Inflammatory macrophage (primary cell): ENCODE results near the gene PLCB1.

ENCODE experiments used
- DNase-seq, 2 donors: peaks; one replicate each; pipeline ENCODE4 v3.0.0-alpha.2; 2020 to 2022

PLCB1 gene

DNA sequence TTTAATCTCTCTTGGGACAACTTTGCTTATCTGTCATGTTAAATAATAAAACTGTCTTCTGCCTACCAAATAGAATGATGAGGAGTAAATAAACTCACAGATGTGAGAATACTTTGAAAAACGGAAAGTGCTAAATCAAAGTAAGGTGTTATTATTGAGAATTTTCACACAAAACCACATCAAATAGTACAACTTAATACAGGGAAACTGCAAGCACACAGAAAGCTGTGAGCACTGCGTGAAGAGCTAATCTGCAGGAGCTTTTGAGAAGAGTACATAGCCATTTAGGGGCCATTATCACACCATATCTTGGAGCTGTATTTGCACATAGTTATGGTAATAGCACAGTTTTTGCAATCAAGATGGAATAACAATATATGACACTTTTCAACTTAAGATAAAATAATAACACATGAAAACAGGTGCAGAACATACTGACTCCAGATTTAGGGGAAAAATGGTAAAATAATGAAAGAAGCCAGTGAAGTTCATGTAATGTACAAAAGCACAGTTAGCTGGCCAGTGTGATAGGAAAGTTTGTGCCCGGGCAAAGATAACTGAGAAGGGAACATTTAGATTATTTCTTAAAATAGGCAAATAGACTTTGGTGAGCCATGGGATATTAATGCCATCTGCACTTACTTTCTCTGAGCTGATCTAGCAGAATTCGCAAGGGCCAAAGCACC lies 538.3 kb downstream of the PLCB1 start:
- DNase-seq = no peak

DNA sequence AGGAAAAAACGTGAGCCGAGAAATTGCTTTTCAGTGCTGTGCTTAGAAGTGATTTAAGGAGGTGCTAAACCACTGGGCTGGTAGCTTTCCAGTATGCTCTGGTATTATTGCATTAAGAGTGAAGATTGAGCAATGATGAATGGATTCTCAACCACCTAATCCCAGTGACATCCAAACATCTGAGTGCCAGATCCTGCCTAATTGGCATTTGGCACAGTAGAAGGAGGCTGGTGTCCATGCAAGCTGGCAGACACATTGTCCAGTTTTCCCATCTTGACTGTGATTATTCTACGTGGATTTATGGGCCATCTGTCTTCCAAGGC lies 538.8 kb downstream of the PLCB1 start:
- DNase-seq = no peak

DNA sequence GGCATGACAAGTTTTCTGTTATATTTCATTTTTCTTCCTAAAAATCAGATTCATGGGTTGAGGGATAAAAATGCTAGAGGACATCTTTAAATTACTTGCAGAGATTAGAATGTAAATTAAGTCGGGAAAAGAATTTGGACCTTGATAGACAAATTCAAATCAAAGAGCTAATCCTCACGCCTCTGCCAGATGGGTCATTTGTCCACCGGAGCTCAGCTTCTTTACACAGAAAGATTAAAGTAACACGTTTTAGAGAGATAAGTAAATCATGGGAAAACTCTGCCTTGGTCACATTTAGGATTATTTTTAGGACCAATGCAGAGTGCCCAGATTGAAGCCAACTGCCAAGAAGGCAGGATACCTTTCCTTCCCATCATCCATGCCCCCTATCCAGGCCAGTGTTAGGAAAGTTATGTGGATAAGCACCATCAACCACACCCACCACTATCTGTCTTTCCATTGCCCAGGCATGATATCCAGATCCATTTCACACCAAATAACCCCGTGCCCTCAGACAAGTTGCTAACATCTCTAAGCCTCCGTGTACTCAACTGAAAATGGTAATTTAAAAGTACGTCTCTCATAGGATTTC lies 539.4 kb downstream of the PLCB1 start:
- DNase-seq = no peak

DNA sequence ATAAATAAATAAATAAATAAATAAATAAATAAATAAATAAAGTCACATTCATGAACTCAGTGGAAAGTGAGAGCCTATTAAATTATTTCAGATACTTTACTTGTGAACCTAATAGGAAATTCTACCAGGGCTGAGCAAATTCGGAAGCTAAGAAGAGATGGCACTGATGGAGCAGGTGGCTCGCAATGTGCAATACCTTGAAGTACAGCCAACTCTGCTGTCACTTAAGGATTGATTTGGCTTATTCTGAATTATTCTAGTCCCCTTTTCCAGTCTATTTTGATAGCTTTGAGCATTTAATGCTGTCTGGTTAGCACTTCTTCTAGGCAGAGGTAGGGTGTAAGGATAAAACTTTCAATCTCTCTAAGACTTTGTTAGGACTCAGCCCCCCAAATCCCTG lies 541.0 kb downstream of the PLCB1 start:
- DNase-seq = no peak

DNA sequence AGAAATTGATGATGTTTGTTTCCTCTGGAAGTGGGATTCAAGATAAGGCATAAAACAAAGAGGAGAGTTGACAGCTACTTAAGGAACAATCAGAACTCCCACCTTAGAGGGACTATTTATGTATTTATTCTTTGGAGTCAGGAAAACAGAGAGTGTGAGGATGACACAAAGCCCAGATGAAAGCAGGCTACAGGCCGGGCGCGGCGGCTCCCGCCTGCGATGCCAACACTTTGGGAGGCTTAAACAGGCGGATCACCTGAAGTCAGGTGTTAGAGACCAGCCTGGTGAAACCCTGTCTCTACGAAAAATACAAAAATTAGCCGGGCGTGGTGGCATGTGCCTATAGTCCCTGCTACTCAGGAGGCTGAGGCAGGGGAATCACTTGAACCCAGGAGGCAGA lies 543.8 kb downstream of the PLCB1 start:
- DNase-seq = no peak

DNA sequence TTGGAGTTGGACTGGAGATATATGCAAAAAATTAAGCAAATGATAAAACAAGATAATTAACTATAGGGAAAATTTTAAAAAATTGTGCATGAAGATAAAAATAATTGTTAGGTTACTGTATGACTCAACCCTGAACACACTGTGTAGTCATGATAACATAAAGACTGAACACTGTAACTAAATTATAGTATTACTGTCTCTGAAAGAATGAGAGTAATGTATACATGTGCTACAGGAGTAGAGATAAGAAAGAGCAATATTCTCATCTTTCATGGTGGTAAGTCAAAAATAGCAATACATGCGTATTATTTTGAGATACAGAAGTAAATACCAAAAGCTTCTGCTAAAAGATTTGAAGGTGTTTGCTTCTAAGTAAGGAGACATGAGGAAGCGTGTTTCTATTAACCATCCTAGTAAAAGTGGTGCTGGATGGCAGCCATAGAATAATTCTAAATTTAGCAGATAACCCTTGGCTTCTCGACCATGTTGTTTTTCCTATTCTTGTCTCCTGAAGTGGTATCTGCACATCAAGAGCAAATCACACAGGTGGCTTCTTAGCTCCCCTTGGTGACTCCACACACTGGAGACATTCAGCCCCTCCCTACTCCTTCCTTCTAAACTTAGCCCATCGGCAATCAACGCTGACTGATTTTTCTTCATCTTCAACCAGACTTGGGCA lies 546.2 kb downstream of the PLCB1 start:
- DNase-seq = no peak

DNA sequence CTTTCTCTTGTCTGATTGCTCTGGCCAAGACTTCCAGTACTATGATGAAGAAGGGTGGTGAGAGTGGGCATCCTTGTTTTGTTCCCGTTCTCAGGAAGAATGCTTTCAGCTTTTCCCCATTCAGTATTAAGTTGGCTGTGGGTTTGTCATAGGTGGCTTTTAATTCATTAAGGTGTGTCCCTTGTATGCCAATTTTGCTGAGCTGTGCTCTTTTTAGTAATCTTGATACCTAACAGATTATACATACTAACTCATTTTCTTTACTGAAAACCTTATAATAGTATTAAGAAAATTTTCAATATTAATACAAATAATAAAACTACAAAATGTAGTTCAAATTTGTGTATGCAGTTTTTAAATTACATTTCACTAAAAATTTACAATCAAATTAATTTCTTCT lies 557.3 kb downstream of the PLCB1 start:
- DNase-seq = no peak

DNA sequence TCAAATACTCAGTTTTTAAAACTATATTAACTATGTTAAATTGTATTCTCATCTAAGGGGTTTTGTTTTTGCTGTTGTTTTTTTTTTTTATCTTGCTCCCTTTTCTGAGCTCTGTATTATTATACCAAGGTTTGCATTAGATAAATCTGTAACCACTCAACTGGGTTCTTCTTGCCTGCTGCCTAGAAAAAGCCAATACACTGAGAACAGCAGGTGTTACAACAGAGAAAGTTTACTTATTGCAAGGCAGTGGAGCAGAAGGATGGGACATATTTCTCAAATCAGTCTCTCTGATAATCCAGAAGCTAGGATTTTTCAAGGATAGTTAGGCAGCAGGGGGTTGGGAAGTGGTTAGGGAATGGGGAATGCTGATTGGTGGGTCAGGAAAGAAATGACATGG lies 558.0 kb downstream of the PLCB1 start:
- no peak for DNase-seq

DNA sequence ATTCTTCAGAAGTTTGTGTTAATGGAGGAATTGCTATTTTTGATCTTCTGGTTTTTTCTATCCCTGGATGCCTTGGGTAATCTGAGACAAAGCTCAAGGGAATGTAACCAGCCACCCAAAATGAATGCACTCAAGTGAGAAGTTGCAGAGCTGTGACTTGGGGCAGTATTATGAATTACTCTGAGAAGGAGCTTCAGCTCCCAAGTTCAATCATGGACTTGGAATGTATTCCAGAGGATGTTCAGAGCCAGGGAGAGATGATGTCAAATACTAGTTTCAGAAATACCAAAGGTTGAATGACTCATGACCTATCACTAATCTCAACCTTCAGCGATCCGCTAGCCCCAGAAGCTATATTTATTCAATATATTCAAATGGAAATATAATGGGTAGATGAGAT lies 561.6 kb downstream of the PLCB1 start:
- no peak for DNase-seq

DNA sequence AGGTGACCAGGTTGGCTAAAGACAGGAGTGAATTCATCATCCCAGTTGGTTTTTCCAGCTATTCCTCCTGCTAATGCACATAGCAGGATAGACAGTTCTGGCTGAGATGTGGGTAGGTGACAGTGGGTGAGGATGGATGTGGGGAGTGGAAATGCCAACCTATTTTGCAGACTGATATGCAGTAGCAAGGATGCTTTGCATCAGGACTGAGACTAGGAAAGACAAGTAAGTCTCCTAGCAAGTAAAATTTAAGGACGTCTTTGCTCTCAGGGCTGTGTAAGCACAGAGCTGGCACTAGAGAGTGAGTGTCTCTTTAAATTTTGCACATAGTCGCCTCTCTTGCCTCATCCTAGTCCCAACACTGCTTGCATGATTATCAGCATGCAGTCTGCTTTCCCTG lies 568.7 kb downstream of the PLCB1 start:
- no peak for DNase-seq

DNA sequence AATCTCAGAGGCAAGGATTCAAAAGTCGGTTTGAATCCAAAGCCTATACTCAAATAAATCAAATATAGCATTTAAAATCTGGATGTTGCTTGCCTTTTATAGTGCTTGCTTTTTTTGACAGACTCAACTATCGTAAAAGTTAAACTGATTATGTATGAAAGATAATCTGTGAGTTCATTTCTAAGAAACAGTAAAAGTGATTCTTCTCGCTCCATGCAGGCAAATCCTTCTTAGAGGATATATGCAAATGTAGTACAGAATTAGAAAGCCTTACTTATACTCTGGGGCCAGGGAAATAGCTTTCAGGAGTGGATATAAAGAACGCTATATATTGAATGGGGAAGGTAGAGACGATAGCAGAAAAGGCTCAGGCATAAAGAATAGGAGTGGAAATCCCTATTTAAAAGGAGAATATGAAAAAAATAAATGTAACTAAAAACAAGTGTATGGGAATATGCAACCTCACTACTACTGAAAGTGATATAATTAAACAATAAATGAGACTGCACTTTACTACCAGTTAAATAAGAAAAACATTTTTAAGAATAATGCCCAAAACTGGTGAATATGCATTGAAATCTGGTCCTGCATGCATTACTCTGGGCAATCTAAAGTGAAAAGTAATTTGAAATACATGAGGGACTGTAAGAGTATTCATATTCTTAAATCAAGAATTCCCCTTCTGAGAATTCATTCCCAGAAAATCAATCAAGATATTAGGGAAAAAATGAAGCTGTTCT lies 575.1 kb downstream of the PLCB1 start:
- no peak for DNase-seq

DNA sequence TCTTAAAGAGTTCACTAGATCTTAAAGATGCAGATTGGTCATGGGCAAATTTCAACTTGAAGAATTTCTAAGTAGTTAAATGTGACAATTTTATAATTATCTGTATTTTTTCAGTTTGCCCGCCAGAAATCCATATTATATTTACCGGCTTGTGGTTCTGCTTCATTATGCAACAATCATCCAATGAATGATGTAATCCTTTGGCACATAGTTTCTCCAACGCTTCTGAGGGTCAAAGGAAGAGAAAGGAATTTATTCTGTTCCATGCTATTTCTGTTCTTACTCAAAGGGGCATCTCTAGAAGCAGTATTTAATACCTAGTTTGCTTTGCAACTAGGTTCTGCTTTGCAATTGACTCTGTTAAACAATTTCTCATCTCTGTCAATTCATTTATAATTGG lies 577.6 kb downstream of the PLCB1 start:
- DNase-seq = no peak

DNA sequence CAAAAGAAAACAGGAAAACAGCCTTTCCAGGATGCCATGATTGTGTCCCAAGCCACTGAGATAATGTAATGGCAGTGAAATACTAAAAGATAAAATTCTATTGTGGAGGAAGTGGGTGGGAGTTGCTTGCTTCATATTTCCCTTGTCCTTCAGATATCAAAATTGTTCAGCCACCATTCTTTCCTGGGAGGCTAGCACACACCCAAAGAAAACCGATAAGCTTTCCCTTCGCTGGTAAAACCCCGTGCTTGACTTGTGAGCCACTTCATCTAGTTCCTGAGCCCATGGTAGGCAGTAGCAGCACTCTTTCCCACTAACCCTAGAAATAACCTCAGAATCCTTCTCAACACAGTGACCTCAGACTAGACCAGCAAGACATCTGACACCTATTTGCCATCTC lies 579.4 kb downstream of the PLCB1 start:
- DNase-seq = no peak

DNA sequence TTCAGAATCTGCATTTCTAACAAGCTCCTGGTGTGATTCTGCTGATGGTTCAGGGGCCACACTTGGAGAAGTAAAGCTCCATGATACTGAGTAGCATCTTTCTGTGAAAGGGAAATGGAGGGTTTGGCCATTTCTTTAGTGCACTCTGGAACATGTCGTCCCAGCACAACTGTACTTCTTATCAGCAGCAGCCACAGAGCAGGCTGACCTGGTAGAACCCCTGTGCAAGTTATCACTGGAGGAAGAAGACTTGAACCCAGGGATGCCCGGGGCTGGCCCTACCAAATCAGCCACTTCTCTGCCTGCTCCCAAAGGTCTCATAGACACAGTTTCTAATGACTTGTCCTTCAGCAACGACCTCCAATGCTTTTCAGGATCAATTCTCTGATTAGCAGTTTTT lies 582.1 kb downstream of the PLCB1 start:
- DNase-seq = no peak

DNA sequence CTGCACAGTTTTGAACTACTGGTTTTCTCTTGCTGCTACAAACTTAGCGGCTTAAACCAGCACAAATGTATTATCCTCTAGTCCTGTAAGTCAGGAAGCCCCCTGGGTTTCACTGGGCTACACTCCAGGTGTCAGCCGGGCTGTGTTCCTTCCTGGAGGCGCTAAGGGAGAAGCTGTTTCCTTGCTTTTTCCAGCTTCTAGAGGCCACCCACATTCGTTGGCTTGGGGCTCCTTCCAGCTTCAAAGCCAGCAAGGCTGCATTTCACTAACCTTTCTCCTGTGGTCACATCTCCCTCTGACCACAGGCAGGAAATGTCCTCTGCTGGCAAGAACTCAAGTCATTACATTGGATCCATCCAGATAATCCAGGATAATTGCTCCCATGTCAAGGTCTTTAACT lies 586.2 kb downstream of the PLCB1 start:
- no peak for DNase-seq

DNA sequence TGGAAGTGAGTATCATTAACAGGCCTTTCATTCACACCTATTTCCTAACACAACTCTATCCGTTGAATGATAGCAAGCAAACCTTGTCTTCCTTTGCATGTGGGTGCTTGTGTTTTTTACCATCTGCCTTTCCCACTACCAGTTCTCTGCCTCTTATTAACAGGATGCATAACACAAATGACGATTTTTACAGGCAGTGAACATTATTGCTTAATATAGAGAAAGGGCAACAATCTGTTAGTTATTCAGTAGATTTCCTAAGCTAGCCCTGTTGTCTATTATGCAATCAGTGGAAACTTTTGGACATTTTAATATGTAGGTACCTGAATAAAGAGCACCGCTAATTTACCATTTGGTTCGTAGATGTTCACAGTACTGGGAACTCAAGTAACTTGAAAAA lies 588.0 kb downstream of the PLCB1 start:
- no peak for DNase-seq

DNA sequence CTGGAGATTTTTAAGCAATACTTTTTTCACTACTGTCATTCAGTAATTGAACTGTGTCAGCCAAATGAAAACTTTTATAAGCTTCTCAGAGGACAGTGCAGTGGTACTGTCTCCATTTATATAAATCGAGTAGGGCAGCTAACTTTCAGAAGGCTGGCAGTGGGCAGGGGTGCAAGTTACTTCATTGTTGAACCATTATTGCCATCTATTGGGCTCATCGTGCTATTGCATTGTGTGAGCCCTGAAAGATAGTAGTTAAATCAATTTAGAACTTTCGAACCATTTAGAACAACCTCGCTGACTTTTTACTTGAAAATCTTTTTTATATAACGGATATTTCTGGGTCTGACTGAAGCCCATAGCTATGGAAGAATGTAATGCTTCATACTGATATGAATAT lies 589.0 kb downstream of the PLCB1 start:
- DNase-seq = peak; percentile 48 to 63

DNA sequence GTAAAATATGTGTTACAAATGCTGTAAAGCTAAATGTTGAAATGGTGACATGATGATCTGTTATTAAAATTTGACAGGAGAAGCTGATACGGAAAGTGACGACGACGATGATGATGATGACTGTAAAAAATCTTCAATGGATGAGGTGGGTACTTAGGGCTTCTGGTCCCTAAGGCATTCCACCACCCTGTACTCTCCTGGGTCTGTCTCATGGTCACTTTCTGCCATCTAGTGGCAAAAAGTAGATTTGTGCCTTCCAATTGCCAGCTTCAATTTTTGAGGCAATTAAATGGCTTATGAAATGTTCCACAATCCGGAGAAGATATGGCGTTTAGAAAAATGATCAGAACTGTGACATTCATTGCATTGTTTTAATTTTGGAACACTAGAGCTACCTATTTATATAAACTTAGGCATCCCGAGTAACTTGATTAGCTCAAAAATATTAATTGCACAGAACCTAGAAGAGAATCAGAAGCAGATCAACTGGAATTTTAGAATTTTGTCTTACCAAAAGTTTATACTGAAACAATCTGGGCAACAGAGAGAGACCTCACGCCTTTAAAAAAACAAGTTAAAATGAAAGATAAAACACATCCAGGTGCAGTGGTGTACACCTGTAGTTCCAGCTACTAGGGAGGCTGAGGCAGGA lies 590.3 kb downstream of the PLCB1 start:
- peak; percentile 71 to 82 for DNase-seq

DNA sequence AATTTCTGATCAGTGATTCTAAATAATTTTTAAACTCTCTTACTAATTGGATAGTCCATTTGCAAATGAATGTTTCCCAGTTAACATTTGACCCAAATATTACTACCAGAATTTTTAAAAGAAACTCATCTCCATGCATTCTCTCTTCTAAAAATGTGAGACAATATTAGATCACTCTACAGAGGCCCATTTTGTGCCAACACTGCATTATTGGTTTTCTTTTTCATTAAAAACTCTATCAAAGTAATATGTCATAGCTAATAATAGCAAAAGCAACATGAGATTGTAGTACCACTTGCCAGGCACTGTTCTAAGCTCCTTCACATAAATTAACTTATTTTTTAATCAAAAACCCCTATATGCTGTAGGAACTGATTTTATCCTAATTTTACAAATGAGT lies 591.2 kb downstream of the PLCB1 start:
- DNase-seq = no peak

DNA sequence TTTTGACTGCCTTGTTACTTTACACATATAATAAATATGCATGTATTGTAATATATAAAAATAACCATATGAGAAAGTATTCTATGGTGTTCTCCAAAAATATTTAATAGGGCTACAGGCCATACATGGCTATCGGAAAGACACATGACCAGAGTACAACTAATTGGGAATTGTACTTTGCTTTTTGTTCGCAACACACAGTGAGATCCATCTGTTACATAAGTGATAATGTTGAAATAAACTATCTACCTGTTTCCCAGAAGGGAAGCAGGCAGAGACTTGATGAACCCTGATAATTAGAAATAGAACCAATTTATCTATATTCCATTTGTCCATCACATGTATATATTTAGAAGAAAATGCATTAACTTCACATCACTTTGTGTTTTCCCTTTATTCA lies 592.8 kb downstream of the PLCB1 start:
- DNase-seq = no peak

DNA sequence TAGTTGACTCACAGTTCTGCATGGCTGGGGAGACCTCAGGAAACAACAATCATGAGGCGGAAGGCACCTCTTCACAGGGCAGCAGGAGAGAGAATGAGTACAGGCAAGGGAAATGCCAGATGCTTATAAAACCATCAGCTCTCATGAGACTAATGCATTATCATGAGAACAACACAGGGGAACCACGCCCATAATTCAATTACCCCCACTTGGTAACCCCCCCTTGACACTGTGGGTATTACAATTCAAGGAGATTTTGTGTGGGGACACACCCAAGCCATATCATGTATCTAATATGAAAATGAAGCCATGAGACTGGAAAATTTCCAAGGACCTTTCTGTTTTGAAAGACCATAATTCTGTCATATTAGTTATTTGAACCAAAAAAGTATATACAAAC lies 594.4 kb downstream of the PLCB1 start:
- no peak for DNase-seq

DNA sequence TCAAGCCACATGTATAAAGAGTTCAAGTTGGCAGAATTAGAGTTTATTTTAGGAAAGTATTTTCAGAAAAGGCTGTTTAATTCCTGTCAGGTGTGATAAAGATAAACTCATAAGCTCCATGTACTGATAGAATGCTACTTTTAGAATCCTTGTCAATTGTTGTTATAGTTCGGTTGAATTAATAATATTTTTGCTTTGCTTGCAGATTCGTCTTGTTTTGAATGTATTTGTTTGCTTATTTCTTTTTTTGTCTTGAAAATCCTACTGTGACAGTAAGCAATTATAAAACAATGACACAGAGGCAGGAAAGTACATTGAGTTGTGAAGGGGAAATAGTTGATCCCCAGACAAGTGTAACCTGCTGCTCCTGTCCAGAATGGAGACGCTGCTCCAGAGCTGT lies 602.9 kb downstream of the PLCB1 start:
- no peak for DNase-seq

DNA sequence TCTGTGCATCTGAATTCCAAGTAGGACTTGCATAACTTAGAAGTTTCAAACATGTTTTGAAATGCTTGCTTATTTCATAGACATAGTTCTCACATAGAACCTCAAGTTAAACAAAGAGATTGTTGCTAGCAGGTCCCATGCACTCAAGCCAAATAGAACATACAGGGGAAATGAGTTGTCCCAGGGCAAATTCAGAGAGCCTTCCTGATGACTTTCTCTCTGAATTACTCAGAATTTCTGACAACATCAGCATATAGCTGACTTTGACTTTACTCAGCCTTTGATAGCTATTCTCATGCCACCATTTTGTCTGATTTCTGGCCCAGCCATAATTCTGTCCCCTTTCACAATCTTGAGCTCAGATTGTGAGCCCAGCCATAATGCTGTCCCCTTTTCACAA lies 603.6 kb downstream of the PLCB1 start:
- no peak for DNase-seq
